ENCODE data around the gene B4GALT7.

- TF ChIP-seq EP300 (IDR thresholded peaks at IDR 0.05) (no peak), POLR2AphosphoS5 (IDR thresholded peaks at IDR 0.05) (no peak)
Measured at GRCh38 chr5:177612215-177612673, 12.3 kb downstream of the B4GALT7 start.
